ENCODE data around the gene FKBP15.

The FKBP15 gene

DNA sequence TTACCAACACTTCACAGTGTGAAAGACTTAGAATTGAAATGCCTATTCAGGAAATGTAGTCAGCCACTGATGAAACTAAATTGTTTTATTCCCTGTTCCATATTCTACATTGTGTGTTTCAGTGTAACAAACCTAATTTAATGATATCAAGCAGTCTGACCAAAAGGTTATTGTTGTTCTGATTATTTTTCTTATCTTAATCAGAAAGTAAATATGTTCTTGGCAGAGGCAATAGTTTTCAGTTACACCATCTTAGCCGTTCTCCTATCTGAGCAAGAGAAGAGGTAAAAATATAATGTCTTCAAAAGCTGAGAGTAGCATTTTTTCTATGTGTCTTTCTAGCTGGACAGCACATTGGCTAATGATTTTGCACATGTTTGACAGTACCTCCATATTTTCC is 37.2 kb upstream of the FKBP15 start (continued):
- TF ChIP-seq ZNF660 (tag by site-specific recombination; IDR thresholded peaks at IDR 0.05), result no peak

DNA sequence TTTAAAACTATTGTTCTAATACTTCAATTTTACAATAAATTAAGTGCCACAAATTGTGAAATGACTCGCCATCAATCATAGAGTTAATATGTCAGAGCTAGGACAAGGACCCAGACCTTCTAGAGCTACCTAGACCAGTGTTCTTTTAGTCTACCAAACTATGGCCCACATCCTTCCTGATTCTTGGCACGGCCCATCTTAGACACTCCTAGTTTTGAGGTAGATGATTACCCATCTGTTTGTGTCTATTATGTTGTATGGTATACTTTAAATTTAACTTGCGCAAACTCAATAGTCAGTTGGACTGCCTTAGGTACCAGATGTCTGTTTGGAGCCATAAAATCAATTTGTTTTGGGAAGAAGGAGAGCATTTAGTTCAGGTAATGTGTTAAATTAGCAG is 36.8 kb upstream of the FKBP15 start:
- CTCF ChIA-PET, result interaction anchor here (1.2 to 1.4 kb wide), 2 partner anchors 16 to 64 kb away, joined by 3 to 9 read pairs; no protein-coding TSS in a partner anchor
- H3K4me1 ChIP-seq (ENCODE audit: control insufficient read depth, insufficient read depth, low read length), result no peaks in the 10 kb centered on the region
- no peak overlapping the region for H3K4me3 ChIP-seq (ENCODE audit: low read depth, low read length)
- POLR2A ChIA-PET, result no interaction called here
- no peak for TF ChIP-seq ZNF157 (tag by site-specific recombination; IDR thresholded peaks at IDR 0.05)
- H3K9me3 ChIP-seq (ENCODE audit: control insufficient read depth, insufficient read depth, low read depth, low read length), result no peaks in the 10 kb centered on the region
- peaks cover 7 to 49% of the 10 kb centered on the region in 2 experiments for H3K36me3 ChIP-seq (ENCODE audit: control insufficient read depth in 2 of 2, insufficient read depth in 1 of 2, low read length in 2 of 2)
- no peak overlapping the region for H3K27ac ChIP-seq (ENCODE audit: extremely low read depth, low read depth, low read length)

DNA sequence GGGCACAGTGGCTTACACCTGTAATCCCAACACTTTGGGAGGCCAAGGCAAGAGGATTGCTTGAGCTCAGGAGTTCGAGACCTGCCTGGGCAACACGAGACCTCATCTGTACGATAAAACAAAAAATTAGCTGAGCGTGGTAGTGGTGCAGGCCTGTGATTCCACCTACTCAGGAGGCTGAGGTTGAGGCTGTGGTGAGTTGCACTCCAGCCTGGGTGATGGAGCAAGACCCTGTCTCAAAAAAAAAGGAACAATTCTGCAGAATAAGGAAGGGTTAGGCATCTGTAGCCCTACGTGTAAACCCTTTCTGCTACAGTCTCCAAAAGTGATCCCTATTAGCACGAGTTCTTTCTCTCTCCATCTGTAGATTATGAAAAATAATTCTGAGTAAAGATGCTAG is 34.4 kb upstream of the FKBP15 start:
- TF ChIP-seq TRIM28 (IDR thresholded peaks at IDR 0.05; ENCODE audit: borderline replicate concordance, low read length) (no peak), ZNF791 (tag by site-specific recombination; IDR thresholded peaks at IDR 0.05) (no peak), GFI1B (tag by site-specific recombination; IDR thresholded peaks at IDR 0.05) (no peak), KLF8 (tag by site-specific recombination; IDR thresholded peaks at IDR 0.05) (no peak), ZNF530 (tag by site-specific recombination; IDR thresholded peaks at IDR 0.05; ENCODE audit: low read depth) (no peak), ZNF555 (tag by site-specific recombination; conservative IDR thresholded peaks at IDR 0.05) (no peak), ZNF692 (tag by site-specific recombination; IDR thresholded peaks at IDR 0.05) (no peak), ZNF645 (tag by site-specific recombination; IDR thresholded peaks at IDR 0.05) (no peak), ZNF214 (tag by site-specific recombination; IDR thresholded peaks at IDR 0.05; ENCODE audit: borderline replicate concordance) (no peak), ZNF354C (tag by site-specific recombination; IDR thresholded peaks at IDR 0.05; ENCODE audit: borderline replicate concordance, low read depth) (no peak), ZNF48 (tag by site-specific recombination; IDR thresholded peaks at IDR 0.05) (no peak), KLF17 (tag by site-specific recombination; IDR thresholded peaks at IDR 0.05) (no peak), YY2 (tag by site-specific recombination; IDR thresholded peaks at IDR 0.05) (no peak), KLF1 (tag by site-specific recombination; IDR thresholded peaks at IDR 0.05) (no peak), ZBTB11 (tag by site-specific recombination; conservative IDR thresholded peaks at IDR 0.05; ENCODE audit: low read depth) (no peak)
- ChIA-PET POLR2A (interaction anchor here (1.2 kb wide), 1 partner anchor 34 kb away, joined by 3 read pairs; the partner anchor contains the start of genes FKBP15 and SLC31A1), CTCF (interaction anchor here (0.5 kb wide), 1 partner anchor 150 kb away, joined by 5 read pairs; no protein-coding TSS in a partner anchor)
- H3K4me3 ChIP-seq (ENCODE audit: low read depth, low read length), result no peak overlapping the region
- H3K36me3 ChIP-seq (ENCODE audit: control insufficient read depth in 2 of 2, insufficient read depth in 1 of 2, low read length in 2 of 2), result peaks cover 7 to 31% of the 10 kb centered on the region in 2 experiments
- no peaks in the 10 kb centered on the region for H3K4me1 ChIP-seq (ENCODE audit: control insufficient read depth, insufficient read depth, low read length)
- no peaks in the 10 kb centered on the region for H3K9me3 ChIP-seq (ENCODE audit: control insufficient read depth, insufficient read depth, low read depth, low read length)
- H3K27ac ChIP-seq (ENCODE audit: extremely low read depth, low read depth, low read length), result no peak overlapping the region

Measured in HEK293 (cell line).